Activated CD8-positive, alpha-beta memory T cell treated with anti-CD3 and anti-CD28 coated beads, Interleukin-2, amount 50 U/mL, for 48 hours (primary cell): Measurements from ENCODE around the gene HRCT1.
"Not testable (repeated sequence)": the region's sequence is repeated elsewhere in the genome, so short reads cannot be mapped to it uniquely, and the experiment has no call there.

ENCODE experiments used
- DNase-seq: peaks from one replicate; pipeline ENCODE4 v3.0.0-alpha.2; 2020

HRCT1 gene

DNA sequence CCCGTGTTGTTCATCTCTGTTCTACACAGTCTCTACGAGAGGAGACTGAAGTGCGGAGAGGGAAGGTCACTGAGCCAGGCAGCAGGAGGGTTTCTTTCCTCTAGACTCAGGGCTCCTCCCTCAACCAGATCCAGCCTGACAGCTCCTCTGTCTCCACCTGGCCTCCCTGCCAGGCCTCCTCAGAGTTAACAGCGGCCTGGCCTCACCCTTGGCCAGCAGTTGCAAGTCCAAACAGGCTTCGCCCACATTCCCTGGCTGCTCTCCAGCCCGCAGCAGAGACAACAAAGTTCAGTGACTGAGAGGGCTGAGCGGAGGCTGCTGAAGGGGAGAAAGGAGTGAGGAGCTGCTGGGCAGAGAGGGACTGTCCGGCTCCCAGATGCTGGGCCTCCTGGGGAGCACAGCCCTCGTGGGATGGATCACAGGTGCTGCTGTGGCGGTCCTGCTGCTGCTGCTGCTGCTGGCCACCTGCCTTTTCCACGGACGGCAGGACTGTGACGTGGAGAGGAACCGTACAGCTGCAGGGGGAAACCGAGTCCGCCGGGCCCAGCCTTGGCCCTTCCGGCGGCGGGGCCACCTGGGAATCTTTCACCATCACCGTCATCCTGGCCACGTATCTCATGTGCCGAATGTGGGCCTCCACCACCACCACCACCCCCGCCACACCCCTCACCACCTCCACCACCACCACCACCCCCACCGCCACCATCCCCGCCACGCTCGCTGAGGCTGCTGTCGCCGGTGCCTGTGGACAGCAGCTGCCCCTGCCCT lies at the start of gene HRCT1:
Gene HRCT1 (plus strand): TSS at position 291 of the 768 bp plus-strand sequence. CDS start 86 bp downstream, at position 377.
- no peak for DNase-seq

DNA sequence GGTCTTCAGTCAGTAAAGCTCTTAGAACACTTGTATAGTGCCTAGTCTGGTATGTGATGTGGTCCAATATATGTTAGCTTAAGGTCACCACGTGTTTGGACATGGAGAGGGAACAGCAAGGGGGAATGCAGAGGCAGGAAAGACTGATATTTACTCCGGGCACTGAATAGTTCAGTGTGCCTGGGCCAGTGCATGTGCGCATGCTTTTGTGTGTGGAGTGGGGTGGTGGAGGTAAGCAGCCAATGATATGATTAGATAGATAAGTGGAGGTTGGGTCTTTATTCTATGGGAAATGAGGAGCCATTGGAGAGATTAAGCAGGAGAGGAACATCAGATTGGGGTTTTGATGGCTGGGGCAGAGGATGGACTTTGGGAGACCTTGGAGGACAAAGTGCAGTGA lies 49.8 kb upstream of the HRCT1 start:
- no peak for DNase-seq

DNA sequence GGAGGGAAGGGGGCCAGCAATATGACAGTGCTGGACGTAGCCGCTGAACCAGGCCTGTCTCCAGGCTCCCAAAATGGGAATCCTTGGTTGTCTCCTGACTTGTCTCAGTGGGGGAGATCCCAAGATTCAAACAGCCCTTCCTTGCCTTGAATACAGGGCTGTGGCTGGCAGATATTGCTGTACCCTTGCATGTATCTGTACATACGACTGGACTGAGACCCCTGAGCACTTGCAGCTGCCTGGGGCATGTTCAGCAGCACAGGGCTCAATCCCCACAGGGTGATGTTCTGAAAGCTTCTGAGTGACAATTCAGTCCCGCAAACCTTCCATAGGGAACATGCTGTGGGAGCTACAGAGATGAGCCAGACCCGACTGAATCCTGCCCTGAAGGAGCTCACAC lies 49.1 kb upstream of the HRCT1 start:
- peak; percentile 13 for DNase-seq

DNA sequence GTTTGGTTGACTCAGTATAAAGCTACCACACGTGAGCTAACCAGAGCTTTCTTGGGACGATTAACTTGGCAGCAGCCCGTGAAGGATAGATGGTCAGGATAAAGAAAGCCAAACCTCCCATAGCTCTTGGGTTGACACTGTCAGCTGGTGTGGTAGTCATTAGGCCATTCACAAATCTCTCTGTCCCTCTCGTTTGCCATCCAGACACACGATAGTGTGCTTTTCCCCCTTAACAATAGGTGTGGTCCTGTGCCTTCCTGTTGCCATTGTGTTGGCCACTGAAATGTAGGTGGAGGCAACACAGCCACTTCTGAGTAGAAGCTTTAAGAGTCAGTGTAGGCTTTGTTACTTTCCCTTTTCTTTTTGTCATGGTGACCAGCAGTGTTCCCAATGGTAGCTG lies 47.5 kb upstream of the HRCT1 start:
- peak; percentile 7 for DNase-seq

DNA sequence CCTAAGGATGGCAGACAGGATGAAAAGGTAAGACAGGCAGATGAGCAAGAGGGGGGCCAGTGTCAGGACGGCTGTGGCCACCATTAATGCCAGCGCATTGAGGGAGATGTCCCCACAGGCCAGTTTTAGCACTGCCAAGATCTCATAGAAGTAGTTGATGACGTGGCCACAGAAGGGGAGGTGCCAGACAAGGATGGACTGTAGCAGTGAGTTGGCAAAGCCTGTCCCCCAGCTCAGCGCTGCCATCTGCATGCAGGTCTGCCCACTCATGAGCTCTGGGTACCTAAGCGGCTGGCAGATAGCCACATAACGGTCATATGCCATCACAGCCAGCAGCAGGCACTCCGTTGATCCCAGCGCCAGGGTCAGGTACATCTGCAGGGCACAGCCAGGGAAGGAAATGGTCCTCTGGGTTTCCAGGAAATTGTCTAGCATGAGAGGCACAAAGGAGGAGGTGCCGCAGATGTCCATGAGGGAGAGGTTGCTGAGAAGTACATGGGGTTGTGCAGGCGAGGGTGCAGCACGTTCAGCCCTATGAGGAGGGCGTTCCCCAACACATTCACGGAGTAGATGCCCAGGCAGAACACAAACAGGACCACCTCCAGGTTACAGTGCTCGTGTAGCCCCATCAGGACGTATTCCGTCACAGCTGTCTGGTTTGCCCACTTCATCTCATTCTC lies 46.6 kb upstream of the HRCT1 start:
- peak; percentile 43 for DNase-seq

DNA sequence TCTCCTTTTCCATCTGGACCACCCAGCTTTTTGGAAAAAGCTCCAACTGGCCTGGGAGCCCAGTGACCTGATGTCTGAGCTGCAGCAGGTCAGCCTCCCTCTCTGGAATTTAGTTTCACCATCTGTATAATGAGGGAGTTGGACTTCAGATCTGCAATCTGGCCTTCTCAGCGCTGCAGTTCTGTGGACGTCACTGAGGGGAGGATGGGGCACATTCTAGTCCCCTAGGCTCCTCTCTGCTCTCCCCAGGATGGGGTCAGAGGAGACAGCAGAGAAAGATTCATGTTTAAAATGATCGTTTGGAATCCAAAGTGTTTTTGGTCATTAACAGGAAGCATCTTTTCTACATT lies 46.0 kb upstream of the HRCT1 start:
- no peak for DNase-seq

DNA sequence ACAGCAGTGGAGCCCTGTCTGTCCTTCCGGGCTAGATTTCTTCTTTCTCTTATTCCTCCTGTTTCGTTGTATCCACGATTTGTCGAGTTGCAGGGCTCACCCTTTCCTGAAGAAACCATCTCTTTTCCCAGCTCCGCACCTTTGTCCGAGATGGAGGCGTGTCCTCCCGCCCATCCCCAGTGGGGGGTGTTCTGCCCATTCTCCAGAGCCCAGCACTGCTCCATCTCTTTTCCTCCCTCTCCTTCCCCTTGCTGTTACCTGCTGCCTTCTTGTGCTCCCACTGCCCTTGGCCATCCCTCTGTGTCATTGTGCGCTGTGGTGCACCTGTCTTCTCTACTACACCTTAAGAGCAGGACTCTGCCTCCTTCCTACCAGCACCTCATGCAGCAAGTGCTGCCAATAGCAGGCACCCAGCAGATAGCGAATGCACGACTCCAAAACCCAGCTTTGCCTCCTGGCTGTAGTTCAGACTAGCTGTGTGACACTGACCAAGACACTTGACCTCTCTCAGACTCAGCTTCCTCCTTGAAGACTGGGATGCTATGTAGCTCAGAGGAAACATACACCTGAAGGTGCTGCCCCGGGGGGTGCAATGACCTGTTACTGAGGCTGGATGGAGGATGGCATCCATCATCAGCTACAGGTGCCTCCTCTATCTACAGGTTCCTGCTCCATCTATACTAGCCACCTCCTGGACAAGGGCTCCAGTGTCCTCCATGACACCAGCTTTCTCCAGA lies 44.7 kb upstream of the HRCT1 start:
- DNase-seq = no peak

DNA sequence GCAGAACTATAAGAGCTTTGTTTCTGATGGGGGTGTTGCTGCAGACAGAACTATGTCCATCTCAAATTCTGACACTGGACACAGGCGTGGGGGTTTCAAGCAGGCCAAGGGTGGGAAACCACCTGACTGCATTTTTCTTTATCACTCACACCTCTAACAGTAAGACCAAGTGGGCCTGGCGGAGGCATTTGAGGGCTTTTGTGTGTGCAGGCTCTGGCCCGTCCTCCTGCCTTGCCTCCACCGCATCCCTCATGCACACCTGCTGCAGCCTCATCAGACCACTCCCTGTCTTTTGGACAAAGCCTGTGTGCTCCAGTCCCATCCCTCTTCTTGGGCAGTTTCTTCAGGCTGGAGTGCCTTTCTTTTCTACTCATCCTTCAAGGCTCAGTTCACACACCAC lies 43.7 kb upstream of the HRCT1 start:
- DNase-seq = no peak

DNA sequence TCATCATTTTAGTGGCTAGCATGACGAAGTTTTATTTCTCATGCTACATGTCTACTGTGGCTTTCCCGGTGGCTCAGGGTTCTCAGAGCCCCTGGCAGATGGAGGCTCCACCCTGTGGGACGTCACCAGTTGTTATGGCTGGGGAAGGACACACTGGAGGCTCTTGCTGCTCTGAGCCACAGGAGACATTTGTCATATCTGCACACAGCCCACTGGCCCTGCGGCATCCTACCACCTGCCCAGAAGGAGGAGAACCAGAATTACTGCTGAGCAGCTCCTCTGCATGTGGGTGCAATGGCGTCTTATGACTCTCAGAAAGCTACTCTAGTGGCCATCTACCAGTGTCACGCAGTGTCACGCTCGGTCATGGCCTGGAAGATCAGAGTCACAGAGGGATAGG lies 42.4 kb upstream of the HRCT1 start:
- DNase-seq = peak; percentile 36

DNA sequence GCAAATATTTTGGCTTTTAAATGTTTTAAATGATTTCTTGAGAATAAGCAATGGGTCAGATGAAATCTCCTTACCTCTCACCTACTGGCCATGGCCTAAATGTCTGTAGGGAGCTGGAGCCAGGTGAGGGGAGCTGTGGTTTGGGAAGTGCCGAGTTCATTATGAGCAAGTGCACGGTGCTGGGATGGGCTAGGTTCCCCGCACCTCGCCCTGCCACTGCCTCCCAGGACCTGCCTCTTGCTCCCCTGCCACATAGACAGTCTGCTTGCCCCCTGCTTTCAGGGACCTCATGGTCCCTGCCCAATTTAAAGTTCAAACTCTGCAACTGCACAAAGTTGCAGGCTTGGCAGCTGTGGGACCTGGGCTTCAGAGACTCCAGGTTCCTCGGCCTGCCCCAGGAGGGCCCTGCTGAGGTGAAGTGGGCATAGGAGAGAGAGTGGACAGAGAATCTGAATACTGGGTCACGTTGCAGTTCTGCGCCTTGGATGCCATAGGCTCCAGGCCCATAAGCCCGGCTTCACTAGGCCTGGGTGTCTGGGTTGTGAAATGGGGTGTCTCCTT lies 41.2 kb upstream of the HRCT1 start:
- peak; percentile 13 for DNase-seq

DNA sequence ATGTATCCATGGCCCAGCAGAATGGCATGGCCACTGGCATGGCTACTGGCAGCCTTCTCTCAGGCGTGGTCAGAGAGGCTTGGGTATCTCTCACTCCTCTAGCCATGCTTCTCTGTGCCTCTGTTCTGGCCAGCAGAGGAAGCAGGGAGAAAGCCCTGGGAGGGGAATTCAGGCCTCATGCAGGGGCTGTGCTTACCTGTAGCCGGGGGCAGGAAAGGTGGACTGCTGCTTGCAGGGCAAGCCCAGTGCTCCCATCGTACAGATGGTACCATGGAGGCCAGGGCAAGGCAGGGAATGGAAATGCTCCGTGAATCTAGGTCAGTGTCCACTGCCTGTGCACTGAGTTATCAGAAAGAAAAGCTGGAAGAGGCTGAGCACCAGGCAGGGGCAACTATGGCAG lies 38.5 kb upstream of the HRCT1 start:
- peak; percentile 23 for DNase-seq

DNA sequence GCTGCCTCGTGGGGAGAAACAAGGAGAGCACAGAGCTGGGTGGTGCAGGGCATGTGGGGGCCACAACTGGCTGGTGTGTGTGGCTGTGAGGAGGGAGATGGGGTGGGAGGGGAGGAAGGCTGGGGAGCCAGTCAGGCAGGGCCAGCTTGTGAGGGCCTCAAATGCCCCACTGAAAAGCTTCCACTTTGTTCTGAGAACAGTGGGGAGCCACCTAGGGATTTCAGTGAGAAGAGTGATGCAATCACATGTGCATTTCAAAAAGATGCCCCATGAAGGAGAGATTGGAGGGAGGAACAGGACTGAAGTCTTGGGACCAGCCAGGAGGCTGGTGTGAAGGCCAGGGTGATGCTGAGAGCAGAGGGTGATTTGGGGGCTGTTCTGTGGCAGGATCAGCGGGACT lies 37.1 kb upstream of the HRCT1 start:
- no peak for DNase-seq

DNA sequence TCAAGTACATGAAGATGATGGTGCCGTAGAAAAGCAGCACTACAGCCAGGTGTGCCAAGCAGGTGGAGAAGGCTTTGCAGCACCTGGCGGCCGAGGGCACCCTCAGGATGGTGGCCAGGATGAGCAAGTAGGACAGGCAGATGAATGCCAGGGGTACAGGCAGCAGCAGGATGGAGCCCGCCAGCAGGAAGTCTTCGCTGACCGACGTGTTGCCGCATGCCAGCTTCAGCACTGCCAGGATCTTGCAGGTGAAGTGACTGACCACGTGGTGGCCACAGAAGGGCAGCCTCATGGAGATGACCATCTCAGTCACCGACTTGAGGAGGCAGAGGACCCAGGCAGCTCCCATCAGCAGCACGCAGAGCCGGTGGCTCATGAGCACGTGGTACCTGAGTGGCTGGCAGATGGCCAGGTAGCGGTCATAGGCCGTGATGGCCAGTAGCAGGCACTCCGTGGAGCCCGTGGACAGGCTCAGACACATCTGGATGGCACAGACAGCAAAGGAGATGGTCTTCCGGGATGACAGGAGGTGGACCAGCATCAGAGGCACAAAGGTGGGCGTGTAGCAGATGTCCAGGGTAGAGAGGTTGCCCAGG lies 36.3 kb upstream of the HRCT1 start:
- peak; percentile 35 for DNase-seq

DNA sequence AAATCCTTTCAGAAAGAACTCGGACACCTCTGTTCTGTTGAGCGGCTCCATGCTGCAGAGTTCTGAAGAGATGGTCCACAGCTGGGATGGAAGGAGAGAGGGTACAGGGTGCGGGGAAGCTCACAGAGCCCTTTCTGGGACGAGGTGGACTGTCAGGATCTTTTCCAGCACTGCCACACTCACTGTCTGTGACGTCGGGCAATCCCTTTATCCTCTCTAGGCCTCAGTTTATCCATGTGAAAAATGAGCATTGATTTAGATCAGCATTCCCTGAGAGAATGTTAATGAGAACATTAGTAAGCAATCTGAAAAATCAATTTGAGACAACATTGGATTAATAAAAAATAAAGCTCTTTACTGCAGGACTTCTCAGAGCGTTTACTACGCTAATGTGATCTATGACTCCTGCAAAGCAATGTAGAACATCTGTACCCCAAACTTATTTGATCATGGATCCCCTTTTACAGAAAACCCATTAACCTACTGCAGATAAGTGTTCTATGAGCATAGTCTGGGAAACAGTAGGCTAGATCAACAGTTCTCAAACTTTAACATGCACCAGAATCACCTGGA lies 35.6 kb upstream of the HRCT1 start, which contains the start of gene OR13J1:
Gene OR13J1 (minus strand): TSS at position 51 of the 573 bp plus-strand sequence. CDS start 0 bp downstream, at position 51.
- DNase-seq = no peak

DNA sequence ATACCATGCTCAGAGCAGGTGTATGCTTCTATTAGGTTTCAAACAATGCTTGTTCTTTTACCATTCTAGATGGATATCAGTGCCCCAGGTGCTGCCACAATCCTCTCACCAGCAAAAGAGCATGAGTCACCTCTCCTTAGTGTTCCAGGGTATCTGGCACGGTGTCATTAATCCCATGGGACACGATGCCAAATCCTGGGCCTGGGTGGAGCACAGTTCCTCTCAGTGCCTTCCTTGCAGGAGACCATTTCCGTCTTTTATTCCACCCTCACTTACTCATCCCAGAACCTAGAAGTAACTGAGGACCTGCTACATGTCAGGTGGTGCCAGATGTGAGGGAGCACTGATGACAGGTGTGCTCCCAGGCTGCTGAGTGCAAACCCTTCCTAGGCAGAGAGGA lies 34.5 kb upstream of the HRCT1 start:
- peak; percentile 37 for DNase-seq

DNA sequence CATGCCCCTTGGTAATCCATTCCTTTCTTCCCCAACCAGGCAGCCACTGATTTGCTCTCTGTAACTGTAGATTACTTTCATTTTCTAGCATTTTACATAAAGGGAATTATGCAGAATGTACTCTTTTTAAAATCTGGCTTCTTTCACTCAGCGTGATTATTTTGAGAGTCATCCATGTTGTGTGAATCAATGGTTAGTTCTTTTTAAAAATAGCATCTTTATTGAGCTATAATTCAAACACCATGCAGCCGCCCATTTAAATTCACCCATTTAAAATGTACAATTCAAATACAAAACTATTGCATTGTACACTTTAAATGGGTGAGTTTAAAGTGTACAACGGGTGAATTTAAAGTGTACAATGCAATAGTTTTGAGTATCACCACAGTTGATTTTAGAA lies 33.5 kb upstream of the HRCT1 start:
- no peak for DNase-seq

DNA sequence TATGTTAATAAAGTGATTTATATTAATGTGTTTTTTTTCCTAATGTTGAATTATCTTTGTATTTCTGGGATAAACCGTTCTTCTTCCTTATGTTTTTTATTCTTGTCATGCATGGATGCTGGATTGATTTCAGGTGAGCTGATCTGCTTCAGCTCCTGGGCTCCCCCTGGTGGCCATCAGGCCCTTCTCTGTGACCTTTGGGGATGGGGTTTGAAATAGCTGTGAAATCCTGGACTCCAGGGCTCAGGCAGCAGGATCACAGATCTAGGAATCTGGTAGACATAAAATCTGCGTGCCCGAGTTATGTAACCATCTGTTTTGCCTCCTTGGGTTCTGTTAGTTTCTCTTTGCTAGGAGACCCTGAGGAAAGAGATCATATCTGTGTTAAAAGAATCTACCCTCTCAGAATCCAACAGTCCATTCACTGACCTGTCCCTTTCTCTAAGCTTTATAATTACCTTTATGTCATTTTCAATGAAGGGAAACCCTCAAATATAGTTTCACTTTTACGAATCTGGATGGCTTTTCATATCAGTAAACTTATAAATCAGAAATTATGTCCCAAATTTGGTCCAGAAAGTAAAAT lies 23.6 kb upstream of the HRCT1 start:
- DNase-seq = peak; percentile 92

DNA sequence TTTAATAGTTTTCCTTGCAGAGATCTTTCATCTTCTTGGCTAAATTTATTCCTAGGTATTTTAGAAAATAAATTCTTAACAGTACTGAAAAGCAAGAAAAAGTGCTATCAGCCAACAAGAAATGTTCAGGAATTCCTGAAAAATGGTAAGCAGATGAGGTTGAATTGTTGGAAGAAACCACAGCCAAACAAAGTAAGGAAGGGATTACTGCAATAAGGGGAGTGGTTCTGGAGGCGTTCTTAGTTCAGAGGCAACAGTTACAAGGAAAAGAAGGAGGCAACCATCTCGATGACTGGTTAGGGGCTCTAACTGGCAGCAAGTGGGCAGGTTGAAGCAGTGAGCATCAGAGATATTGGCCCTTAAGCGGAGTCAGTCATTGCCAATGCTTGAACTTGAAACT lies 23.0 kb upstream of the HRCT1 start:
- DNase-seq = no peak

DNA sequence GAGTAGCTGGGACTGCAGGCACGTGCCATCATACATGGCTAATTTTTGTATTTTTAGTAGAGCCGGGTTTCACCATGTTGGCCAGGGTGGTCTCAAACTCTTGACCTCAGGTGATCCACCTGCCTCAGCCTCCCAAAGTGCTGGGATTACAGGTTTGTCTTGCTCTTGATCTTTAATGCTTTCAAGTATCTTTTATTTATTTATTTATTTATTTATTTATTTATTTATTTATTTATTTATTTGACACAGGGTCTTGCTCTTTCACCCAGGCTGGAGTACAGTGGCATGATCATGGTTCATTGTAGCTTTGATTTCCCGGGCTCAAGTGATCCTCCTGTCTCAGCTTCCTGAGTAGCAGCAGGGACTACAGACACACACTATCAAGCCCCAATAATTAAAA lies 21.1 kb upstream of the HRCT1 start:
- not testable (repeated sequence) for DNase-seq

DNA sequence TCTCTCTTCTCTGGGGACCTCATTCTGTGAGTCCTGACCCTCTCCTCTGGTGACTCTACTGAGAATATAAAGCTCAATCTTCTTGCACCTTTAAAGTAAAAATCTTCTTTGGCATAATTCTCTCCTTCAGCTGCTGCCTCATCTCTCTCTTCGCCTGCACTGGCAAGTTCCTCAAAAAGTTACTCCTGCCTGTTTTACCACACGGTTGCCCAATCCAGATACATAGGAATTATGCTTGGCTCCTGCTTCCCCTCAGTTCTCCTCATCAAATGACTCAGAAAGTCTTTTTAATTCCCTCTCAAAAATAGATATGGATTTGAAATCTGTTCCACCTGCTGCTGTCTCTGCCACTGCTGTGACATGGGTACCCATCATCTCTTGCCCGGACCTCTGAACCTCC lies 14.4 kb upstream of the HRCT1 start:
- no peak for DNase-seq

DNA sequence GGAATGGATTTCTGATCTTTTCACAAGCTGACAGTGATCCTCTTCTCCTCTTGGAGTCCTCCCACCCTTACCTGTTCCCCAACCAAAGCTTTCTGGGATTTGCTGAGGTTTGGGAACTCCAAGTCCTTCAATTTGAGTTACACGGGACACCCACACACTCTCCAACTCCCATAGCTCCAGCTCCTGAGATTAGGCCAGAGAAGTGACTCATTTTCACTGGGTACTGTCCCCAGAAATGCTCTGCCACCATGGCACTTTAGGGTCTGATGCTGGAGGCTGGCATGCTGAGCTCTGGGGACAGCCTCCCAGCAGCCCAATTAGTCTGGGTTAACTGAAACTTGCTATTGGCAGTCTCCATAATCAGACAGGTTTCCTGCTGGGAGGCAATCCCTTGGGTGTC lies 14.0 kb upstream of the HRCT1 start:
- no peak for DNase-seq

DNA sequence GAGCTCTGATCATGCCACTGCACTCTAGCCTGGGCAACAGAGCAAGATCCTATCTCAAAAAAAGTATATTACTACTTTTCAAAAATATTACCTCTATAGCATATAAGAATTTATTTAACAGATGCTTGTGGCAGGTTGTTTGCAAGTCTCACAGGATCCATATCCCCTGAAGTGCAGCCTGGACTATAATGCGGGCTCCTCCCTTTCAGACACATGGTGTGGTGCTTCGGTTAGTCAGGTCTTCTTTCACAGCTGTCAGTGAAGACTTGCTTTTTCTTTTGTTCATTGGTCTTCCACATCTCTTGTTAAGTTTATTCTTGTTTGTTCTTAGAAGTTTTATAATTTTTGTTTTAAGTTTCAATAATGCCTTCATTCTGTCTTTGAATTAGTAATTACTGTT lies 9.4 kb upstream of the HRCT1 start:
- DNase-seq = no peak
